GM23338 (cell line): ENCODE results near the gene IL31. TPM values are rescaled to one million over a fixed set of nuclear protein-coding genes. Genes with fewer than 3 reads are reported as not detected.

Experiments used
- ATAC-seq: fragments of 200-7000 bp; cut with Tn5 transposase; 3 replicates; pipeline ENCODE4 v1.9.1; 2020
- DNase-seq: peaks from one replicate; pipeline ENCODE4 v3.0.0-alpha.2; 2015; ENCODE audit warnings: low spot score
- H2AFZ ChIP-seq: fragments of 200-600 bp; sonication (generic); 2 replicates; pipeline ENCODE4 v1.8.0; 2016; ENCODE audit warnings: antibody characterized with exemption, mild to moderate bottlenecking, moderate library complexity
- H3F3A ChIP-seq: fragments of 200-600 bp; sonication (generic); replicated peaks from 2 replicates; pipeline ENCODE4 v1.8.0; 2017; ENCODE audit warnings: antibody characterized with exemption, mixed run types, low read depth
- H3K27ac ChIP-seq: fragments of 200-600 bp; sonication (generic); 2 replicates; pipeline ENCODE4 v1.6.1; 2016; ENCODE audit warnings: low read depth
- H3K27me3 ChIP-seq: fragments of 200-600 bp; sonication (generic); 2 replicates; pipeline ENCODE4 v1.8.0; 2016; ENCODE audit warnings: mild to moderate bottlenecking, mixed run types, moderate library complexity; ENCODE audit not compliant: insufficient read depth
- H3K36me3 ChIP-seq: fragments of 200-600 bp; sonication (generic); 2 replicates; pipeline ENCODE4 v1.8.0; 2016; ENCODE audit warnings: mild to moderate bottlenecking; ENCODE audit not compliant: insufficient read depth
- H3K4me1 ChIP-seq: fragments of 200-600 bp; sonication (generic); 2 replicates; pipeline ENCODE4 v1.8.0; 2016; ENCODE audit warnings: mild to moderate bottlenecking, moderate library complexity; ENCODE audit not compliant: insufficient read depth
- H3K4me2 ChIP-seq: fragments of 200-600 bp; sonication (generic); 2 replicates; pipeline ENCODE4 v1.7.1; 2017; ENCODE audit warnings: mixed run types
- H3K4me3 ChIP-seq: fragments of 200-600 bp; sonication (generic); 2 replicates; pipeline ENCODE4 v1.6.1; 2016; ENCODE audit warnings: mixed run types
- H3K79me2 ChIP-seq: fragments of 200-600 bp; sonication (generic); replicated peaks from 2 replicates; pipeline ENCODE4 v1.8.0; 2017; ENCODE audit warnings: mild to moderate bottlenecking; ENCODE audit not compliant: insufficient read depth
- H3K9me2 ChIP-seq: fragments of 200-600 bp; sonication (generic); 2 replicates; pipeline ENCODE4 v1.8.0; 2017; ENCODE audit not compliant: insufficient read depth
- H4K20me1 ChIP-seq: fragments of 200-600 bp; sonication (generic); replicated peaks from 2 replicates; pipeline ENCODE4 v1.8.0; 2017; ENCODE audit warnings: mild to moderate bottlenecking; ENCODE audit not compliant: insufficient read depth
- H3K27ac Mint-ChIP-seq: 2 replicates; pipeline ENCODE4 v1.8.0; 2020; ENCODE audit warnings: inconsistent platforms, mild to moderate bottlenecking, moderate library complexity, mixed read lengths
- H3K27me3 Mint-ChIP-seq: 3 replicates; pipeline ENCODE4 v1.8.0; 2022; ENCODE audit warnings: low read depth, mild to moderate bottlenecking, moderate library complexity, mixed read lengths, inconsistent platforms; ENCODE audit not compliant: insufficient read depth, poor library complexity
- H3K36me3 Mint-ChIP-seq: 3 replicates; pipeline ENCODE4 v1.8.0; 2021; ENCODE audit warnings: low read depth, mild to moderate bottlenecking, inconsistent platforms, moderate library complexity, mixed read lengths
- H3K4me1 Mint-ChIP-seq: 3 replicates; pipeline ENCODE4 v1.8.0; 2020; ENCODE audit warnings: mild to moderate bottlenecking, inconsistent platforms, mixed read lengths
- H3K4me3 Mint-ChIP-seq: 3 replicates; pipeline ENCODE4 v1.8.0; 2021; ENCODE audit warnings: moderate library complexity, mild to moderate bottlenecking, inconsistent platforms, mixed read lengths
- H3K9me3 Mint-ChIP-seq: 3 replicates; pipeline ENCODE4 v1.8.0; 2020; ENCODE audit warnings: moderate library complexity, mild to moderate bottlenecking, inconsistent platforms, mixed read lengths
- CREB1 ChIP-seq: fragments of 250-450 bp; sonication (Bioruptor Pico); IDR thresholded peaks from 2 replicates; pipeline ENCODE4 v1.5.0; 2020; ENCODE audit warnings: low read depth, mild to moderate bottlenecking, moderate library complexity
- CTCF ChIP-seq, 2 experiments: fragments of 200-600 bp in 1 of 2; sonication (generic) in 1 of 2; conservative IDR thresholded peaks; 2 replicates each; pipeline versions ENCODE4 v1.5.1 to v1.6.1; 2016 to 2017; ENCODE audit warnings: antibody characterized with exemption in 2 of 2, low read depth in 2 of 2, mild to moderate bottlenecking in 2 of 2, moderate library complexity in 1 of 2
- ETS1 ChIP-seq: IDR thresholded peaks from 2 replicates; pipeline ENCODE4 v1.6.1; 2016; ENCODE audit warnings: antibody characterized with exemption
- EZH2 ChIP-seq: fragments of 200-600 bp; sonication (generic); IDR thresholded peaks from one replicate; pipeline ENCODE4 v1.8.0; 2017; ENCODE audit warnings: antibody characterized with exemption, mild to moderate bottlenecking, low read depth; ENCODE audit not compliant: unreplicated experiment
- JUNB ChIP-seq: IDR thresholded peaks from one replicate; pipeline ENCODE4 v1.6.1; 2016; ENCODE audit warnings: antibody characterized with exemption; ENCODE audit not compliant: unreplicated experiment
- NANOG ChIP-seq: IDR thresholded peaks from 2 replicates; pipeline ENCODE4 v1.6.1; 2016; ENCODE audit warnings: antibody characterized with exemption, borderline replicate concordance
- REST ChIP-seq: IDR thresholded peaks from one replicate; pipeline ENCODE4 v1.6.1; 2018; ENCODE audit warnings: antibody characterized with exemption; ENCODE audit not compliant: unreplicated experiment
- STAT1 ChIP-seq: IDR thresholded peaks from one replicate; pipeline ENCODE4 v1.6.1; 2016; ENCODE audit warnings: antibody characterized with exemption; ENCODE audit not compliant: unreplicated experiment
- ZNF114 ChIP-seq: fragments of 250-450 bp; sonication (Bioruptor Pico); IDR thresholded peaks from 2 replicates; pipeline ENCODE4 v1.5.0; 2020; ENCODE audit warnings: mild to moderate bottlenecking, moderate library complexity
- ZNF331 ChIP-seq: fragments of 250-450 bp; sonication (Bioruptor Pico); IDR thresholded peaks from 2 replicates; pipeline ENCODE4 v1.5.0; 2020; ENCODE audit warnings: low read depth, mild to moderate bottlenecking, moderate library complexity
- ZNF462 ChIP-seq: fragments of 250-450 bp; sonication (Bioruptor Pico); IDR thresholded peaks from 2 replicates; pipeline ENCODE4 v1.5.0; 2020; ENCODE audit warnings: mild to moderate bottlenecking, moderate library complexity
- polyA plus RNA-seq: library from polyadenylated mRNA; unstranded; fragments of >200 nt; fragmentation: Nextera tagmentation; extraction: Ambion mirVana; gene quantifications from 2 replicates; pipeline ENCODE4 v1.2.1, GENCODE V29; 2016
- total RNA-seq: library from RNA; depleted of rRNA; stranded (reverse); fragments of >200 nt; shearing (Covaris generic); gene quantifications from 2 replicates; pipeline ENCODE4 v1.2.3, GENCODE V29; 2014

Gene IL31
- total and polyA plus RNA-seq, 2 experiments from 2014 or later = not detected

- H3K4me1 Mint-ChIP-seq = no peaks in the 10 kb centered on the region
- H3K4me3 ChIP-seq = no peak overlapping the region
- peaks cover 7% of the 10 kb centered on the region; the same call in 1 of the 2 replicates for H3K36me3 ChIP-seq
- no peak overlapping the region for H3K27ac Mint-ChIP-seq
- no peaks in the 10 kb centered on the region for H3K4me1 ChIP-seq
- no peaks in the 10 kb centered on the region for H3K79me2 ChIP-seq
- H2AFZ ChIP-seq = no peak overlapping the region
- no peaks in the 10 kb centered on the region for H3F3A ChIP-seq
- peaks cover 35% of the 10 kb centered on the region for H3K9me3 Mint-ChIP-seq
- H3K4me2 ChIP-seq = no peak overlapping the region
- no peaks in the 10 kb centered on the region for H3K9me2 ChIP-seq
- H3K4me3 Mint-ChIP-seq = no peak overlapping the region
- H3K27ac ChIP-seq = no peak overlapping the region
- DNase-seq = no peak
- no peak for ATAC-seq
- TF ChIP-seq EZH2 = no peak
- TF ChIP-seq ETS1 = no peak
- TF ChIP-seq JUNB = no peak
- TF ChIP-seq ZNF462 = no peak
- TF ChIP-seq CTCF (conservative IDR thresholded peaks at IDR 0.05; ENCODE audit: low read depth in 2 of 2) = no peak
- no peak for TF ChIP-seq STAT1
- TF ChIP-seq REST = no peak
- no peak for TF ChIP-seq NANOG
- TF ChIP-seq CREB1 (CRISPR knock-in tag) = no peak
- no peak for TF ChIP-seq ZNF331
- TF ChIP-seq ZNF114 (CRISPR knock-in tag) = no peak
- no peaks in the 10 kb centered on the region for H4K20me1 ChIP-seq
- no peaks in the 10 kb centered on the region for H3K27me3 ChIP-seq
- peaks cover 16% of the 10 kb centered on the region for H3K27me3 Mint-ChIP-seq
- H3K36me3 Mint-ChIP-seq = peaks cover 43% of the 10 kb centered on the region
Observed at GRCh38 chr12:122144885-122145284, 29.1 kb downstream of the IL31 start.
